T1000 (cell line): Measurements from ENCODE around the gene PIMREG.
A peak's percentile ranks its signal among the peaks of the same experiment; 100 is the strongest.

Experiments used
- DNase-seq: peaks from one replicate; lab custom pipeline; 2025; ENCODE audit warnings: mixed read lengths; lab: John Stamatoyannopoulos, UW

PIMREG gene

DNA sequence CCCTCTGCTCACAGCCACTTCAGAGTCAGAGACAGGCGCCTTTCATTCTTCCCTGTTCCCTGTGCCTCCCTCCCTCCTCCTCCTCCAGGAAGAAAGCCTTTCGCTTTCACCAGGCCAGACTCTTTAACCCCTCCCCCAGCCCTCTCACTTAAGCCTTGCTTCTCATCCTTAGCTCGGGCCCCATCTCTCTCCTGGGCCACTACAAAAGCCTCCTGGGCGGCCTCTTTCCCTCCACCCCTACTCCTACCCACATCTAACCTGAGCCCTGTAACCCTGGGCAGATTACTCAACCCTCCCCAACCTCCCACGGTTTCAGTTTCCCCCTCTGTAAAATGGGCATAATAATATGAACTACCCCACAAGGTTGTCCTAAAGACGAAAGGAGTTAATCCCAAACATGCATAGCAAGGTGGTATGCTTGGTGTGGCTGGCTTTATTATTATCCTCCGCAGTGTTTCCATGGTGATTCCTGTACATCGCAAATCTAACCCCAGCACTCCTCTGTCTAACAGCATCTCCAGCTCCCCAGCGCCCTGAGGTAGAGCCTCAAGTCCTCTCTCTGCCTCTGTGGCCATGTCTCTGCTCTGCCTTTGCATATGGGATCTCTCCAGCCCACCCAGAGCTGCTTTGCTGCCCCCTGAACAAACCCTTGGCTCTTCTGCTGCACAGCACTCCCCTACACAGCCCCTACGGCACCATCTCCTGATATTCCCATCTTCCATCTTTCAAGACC lies 17.7 kb downstream of the PIMREG start:
- DNase-seq: no peak

DNA sequence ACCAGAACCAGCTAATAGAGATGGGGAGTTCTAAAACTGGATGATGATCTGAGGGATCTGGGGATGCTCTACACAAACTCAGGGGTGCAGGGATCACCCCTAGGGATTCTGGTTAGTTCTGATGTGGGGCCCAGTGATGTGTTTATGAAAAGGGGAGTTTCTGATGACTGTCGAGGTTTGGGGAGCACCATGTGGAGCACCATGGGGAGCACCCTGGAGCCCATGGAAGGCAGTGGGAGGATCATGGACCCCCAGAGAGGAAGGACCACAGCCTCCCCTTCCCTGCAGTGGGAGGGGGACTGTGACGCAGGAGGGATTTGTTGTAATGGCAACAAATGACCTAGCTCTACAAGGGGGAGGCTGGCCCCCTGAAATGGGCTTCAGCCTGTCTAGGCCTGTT lies 18.4 kb downstream of the PIMREG start:
- DNase-seq: no peak

GRCh38 chr17:6463616-6464445 lies 19.6 kb downstream of the PIMREG start:
- DNase-seq: no peak

DNA sequence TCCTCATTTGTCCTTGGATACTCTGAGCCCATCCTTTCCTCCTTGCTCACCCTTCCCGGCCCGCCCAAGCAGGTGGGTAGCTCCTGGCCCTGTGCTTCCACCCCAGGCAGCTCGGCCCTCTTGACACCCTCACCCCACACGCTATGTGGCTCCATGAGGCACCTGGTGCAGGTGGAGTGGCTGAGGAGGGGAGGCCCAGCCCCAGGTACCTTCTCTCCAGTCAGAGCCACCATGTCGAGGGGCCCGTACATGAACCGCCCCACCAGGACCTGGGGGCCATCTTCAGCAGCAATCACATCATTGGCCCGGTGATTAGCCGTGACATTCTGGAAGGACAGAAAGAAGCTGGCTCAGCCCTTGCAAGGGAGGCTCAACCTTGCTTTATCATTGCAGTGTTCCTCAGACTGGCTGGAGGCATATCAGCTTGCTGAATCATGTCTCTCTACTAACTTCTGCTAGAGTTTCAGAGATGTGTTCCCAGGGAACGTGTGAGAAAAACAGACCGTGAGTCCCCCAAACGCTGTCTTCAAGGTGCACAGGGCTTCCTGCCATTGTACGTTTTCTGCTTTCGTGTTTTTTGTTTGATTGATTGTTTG lies 20.3 kb downstream of the PIMREG start:
- DNase-seq: no peak

GRCh38 chr17:6465206-6466003 lies 21.1 kb downstream of the PIMREG start:
- no peak for DNase-seq

DNA sequence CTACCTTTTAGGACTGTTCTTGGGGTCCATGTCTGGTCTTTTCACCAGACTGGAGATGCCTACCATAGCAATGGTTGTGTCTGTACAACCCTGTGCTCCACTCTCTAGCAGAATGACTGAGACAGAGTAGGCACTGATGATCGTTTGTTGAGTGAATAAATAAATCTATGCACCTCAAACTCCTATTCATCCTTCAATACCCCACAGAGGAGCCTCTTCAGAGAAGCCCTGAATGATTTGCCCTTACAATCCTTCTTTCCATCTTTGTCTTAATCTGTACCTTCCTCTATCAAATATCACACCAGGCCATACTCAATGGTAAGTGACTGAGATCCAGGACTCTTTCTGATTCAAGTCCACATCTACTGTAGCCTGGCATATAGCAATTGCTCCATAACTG lies 23.3 kb downstream of the PIMREG start:
- no peak for DNase-seq

- DNase-seq: no peak
Measured at GRCh38 chr17:6468051-6468790, 24.0 kb downstream of the PIMREG start.

- DNase-seq: no peak
Measured at GRCh38 chr17:6470146-6470718, 26.0 kb downstream of the PIMREG start.

- DNase-seq: no peak
Measured at GRCh38 chr17:6470751-6471521, 26.7 kb downstream of the PIMREG start.

DNA sequence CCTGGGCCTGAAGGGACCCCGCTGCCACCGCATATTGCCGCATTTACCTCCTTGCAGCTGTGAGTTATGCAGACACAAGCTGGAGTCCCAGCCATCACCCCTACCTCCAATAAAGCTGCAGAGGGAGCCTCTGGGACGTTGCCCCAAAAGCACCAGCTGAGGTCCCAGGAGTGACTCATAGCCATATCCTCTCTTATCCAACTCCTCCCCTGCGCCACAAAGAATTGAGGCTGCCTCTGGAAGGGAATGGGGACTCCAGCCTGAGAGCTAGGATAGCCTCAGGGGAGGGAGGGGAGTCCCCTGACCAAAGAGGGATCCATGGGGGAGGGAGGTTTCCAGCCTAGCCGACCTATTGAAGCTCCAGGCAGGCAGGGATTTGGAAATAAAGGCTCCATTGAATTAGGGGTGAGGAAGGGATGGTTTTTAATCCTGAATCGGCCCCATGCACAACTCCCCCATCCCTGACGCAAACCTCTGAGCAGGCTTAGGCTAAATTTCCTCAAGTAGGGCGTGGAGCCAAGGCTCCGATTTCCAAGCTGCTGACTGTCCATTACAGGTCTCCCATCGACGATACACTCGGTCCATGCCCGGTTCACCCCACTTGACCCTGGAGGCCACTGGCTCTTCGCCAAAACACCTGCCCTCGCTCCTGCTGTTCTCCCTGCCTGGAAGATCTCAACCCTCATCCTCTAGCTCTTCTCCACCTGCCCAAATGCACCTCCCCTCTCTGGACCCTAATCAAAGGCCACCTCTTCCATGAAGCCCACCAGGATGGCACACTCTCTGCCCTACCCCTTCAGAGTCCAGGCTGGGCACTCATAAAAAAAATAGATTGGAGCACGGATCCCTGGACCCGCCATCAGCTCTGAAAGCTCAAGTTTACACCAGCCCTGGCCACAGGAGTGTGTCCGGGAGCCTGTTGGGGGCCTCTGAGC lies 27.5 kb downstream of the PIMREG start:
- DNase-seq: peak; percentile 64

DNA sequence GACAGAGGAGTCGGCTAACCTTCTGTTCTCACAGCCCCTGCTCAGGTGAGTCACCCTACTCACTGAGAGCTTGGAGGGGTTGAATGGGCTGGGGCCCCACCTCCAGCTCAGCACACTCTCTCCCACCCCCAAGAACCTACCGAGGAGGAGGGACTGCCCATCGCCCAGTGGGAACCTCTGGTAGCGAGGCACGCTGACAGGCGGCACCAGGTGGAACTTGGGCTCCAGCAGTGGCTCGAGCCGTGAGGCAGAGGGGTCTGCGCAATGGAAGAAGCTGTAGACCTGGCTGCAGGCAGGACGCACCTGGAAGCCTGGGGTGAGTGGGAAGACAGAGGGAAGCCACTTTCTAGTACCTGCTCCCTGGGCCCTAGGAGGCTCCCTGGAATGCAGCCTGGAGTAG lies 28.3 kb downstream of the PIMREG start:
- DNase-seq: no peak

DNA sequence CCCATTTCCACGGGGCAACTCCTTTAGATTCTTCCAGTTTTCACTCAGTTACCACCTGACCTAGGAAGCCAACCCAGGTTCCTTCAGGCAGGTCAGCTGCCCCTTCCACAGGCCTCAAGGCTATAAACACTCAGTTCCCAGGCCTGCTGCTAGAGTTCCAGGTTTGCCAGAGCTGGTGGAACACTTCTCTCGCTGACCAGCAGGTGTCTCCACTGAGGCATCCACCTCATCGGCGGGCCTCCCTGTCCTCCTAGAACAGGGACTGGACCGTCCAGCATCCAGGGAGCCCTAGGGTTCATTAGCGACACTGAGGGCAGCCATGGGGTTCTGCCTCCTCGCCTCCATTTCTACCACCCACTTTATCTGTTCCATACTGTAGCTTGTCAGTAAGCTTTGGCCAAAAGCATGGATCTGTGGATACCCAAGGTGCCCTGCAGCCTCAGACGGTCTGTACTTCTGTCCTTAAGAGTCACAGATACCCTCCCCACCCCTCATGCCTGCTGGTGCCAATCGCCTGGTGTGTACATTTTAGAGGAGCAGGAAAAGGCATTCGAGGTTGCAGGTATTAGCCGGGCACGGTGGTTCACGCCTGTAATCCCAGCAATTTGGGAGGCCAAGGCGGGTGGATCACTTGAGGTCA lies 29.0 kb downstream of the PIMREG start:
- peak; percentile 46 for DNase-seq

- no peak for DNase-seq
Measured at GRCh38 chr17:6474376-6474775, 30.1 kb downstream of the PIMREG start.

DNA sequence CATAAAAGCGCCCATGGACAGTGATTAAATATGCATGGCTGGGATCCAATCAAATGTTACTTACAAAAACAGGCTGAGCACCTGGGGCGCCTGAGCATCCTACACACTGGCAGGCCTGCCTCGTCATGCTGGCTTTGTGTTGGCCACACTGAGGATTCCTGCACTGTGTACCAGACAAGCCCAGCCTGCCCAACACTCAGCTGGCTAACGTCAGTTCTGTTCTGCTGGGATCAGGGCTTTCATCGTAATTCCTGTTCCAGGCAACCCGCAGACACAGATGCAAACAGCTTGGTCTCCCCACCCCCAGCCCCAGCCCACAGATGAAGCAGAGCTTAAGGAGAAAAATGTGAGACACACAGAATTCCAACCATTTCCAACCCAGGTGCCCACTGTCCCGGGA lies 30.7 kb downstream of the PIMREG start:
- DNase-seq: no peak

GRCh38 chr17:6475411-6475810 lies 31.2 kb downstream of the PIMREG start:
- no peak for DNase-seq

- no peak for DNase-seq
Measured at GRCh38 chr17:6476076-6476809, 32.0 kb downstream of the PIMREG start.

DNA sequence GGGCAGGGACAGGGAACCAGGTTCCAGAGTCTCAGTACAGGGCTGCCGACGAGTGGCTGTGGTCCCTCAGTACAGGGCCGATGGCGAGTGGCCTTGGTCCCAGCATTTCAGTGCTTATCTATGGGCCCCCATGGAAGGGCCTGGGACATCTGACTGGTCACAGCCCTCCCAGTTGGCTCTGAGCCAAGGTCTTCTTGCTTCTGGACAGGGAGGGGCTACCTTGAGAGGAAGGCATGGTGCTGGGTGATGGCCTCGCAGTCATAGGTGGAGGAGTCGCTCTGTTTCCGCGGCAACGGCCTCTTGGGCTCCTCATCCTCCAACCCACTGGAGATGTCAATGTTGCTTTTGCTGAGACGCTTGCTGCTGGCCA lies 32.5 kb downstream of the PIMREG start:
- no peak for DNase-seq

GRCh38 chr17:6477831-6478383 lies 33.7 kb downstream of the PIMREG start:
- no peak for DNase-seq
